Measurements from ENCODE around the gene TBCK.

DNA sequence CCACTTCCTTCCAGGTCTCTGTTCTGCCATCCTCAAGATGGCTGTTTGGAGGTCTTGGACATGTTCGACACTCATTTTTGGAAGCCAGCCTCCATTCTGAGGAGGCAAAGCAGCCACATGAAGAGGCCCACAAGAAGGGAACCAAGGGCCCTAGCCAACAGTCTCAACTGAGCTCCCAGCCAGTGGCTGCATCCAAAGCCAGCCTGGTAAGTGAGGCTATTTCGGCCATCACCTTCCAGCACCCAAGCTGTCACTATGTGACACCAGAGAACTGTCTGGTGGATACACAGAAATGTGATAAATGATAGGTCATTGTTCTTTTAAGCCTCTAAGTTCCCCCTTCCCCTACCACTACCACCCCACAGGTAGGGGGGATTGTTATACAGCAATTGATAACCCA, 293.6 kb downstream of the TBCK start:
- TF ChIP-seq, protein P1, sequence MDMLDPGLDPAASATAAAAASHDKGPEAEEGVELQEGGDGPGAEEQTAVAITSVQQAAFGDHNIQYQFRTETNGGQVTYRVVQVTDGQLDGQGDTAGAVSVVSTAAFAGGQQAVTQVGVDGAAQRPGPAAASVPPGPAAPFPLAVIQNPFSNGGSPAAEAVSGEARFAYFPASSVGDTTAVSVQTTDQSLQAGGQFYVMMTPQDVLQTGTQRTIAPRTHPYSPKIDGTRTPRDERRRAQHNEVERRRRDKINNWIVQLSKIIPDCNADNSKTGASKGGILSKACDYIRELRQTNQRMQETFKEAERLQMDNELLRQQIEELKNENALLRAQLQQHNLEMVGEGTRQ (CRISPR knock-in tag; IDR thresholded peaks at IDR 0.05): no peak
- TF ChIP-seq ATF2 (CRISPR knock-in tag; IDR thresholded peaks at IDR 0.05; ENCODE audit: borderline replicate concordance, low read depth) (no peak), CTCF (IDR thresholded peaks at IDR 0.05) (no peak), HMGXB4 (CRISPR knock-in tag; IDR thresholded peaks at IDR 0.05) (no peak), E2F1 (CRISPR knock-in tag; IDR thresholded peaks at IDR 0.05) (no peak), FOXP1 (CRISPR knock-in tag; IDR thresholded peaks at IDR 0.05; ENCODE audit: borderline replicate concordance) (no peak), CBFB (CRISPR knock-in tag; IDR thresholded peaks at IDR 0.05; ENCODE audit: low read depth) (no peak), RELA (CRISPR knock-in tag; IDR thresholded peaks at IDR 0.05; ENCODE audit: borderline replicate concordance) (no peak)
- TF ChIP-seq, protein P2, sequence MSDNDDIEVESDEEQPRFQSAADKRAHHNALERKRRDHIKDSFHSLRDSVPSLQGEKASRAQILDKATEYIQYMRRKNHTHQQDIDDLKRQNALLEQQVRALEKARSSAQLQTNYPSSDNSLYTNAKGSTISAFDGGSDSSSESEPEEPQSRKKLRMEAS (CRISPR knock-in tag; IDR thresholded peaks at IDR 0.05): no peak

Measured in WTC11 (cell line).